HG03558 (cell line): ENCODE data around the gene MAGEA9.
"Not testable (repeated sequence)": the region's sequence is repeated elsewhere in the genome, so short reads cannot be mapped to it uniquely, and the experiment has no call there.

ENCODE experiments used
- ATAC-seq: cut with Tn5 transposase; IDR thresholded peaks from one replicate; pipeline ENCODE4 v1.9.1; 2021; ENCODE audit warnings: moderate number of reproducible peaks; ENCODE audit not compliant: unreplicated experiment; ENCODE audit errors: extremely low read depth

Gene MAGEA9

DNA sequence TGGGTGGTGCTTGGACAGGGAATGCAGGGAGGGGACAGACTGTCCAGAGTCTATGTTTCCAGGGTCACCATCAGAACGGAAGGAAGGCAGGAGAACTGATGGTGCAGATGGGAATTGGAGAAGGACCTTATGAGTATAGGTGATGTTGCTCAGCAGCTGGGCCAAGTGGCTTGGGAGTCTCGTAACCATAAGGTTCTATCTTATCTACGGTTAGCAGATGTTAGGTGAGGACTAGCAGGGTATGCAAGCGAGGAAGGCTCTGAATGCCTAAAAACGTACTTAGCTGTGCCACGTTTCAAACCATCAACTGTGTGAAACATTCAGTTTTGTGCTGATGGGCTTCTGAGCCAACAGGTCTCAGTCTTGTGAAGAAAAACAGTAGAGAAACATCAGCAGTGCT, 22.4 kb downstream of the MAGEA9 start:
- no peak for ATAC-seq

DNA sequence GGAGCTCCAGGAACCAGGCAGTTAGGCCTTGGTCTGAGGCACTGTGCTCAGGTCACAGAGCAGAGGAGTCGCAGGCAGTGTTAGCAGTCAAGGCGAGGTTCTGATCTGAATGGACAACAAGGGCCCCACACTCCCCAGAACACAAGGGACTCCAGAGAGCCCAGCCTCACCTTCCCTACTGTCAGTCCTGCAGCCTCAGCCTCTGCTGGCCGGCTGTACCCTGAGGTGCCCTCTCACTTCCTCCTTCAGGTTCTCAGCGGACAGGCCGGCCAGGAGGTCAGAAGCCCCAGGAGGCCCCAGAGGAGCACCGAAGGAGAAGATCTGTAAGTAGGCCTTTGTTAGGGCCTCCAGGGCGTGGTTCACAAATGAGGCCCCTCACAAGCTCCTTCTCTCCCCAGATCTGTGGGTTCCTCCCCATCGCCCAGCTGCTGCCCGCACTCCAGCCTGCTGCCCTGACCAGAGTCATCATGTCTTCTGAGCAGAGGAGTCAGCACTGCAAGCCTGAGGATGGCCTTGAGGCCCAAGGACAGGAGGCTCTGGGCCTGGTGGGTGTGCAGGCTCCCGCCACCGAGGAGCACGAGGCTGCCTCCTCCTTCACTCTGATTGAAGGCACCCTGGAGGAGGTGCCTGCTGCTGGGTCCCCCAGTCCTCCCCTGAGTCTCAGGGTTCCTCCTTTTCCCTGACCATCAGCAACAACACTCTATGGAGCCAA, 26.2 kb downstream of the MAGEA9 start:
- ATAC-seq = no peak

DNA sequence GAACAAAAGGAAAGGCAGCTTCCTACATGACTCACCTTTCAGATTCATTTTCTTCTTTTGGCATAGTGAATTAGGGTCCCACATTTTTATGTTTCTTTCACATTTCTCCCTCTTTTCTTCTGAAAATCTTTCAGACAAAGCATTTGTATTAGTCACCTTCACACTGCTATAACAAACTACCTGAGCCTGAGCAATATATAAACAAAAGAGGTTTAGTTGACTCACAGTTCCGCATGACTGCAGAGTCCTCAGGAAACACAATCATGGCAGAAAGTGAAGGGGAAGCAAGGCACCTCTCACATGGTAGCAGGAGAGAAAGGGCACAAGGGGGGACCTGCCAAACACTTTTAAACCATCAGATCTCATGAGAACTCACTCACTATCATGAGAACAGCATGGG, 36.9 kb downstream of the MAGEA9 start:
- ATAC-seq = no peak

GRCh38 chrX:149819371-149819770, 37.6 kb downstream of the MAGEA9 start:
- ATAC-seq = no peak

GRCh38 chrX:149825424-149825823, 43.7 kb downstream of the MAGEA9 start:
- ATAC-seq = no peak

- ATAC-seq = no peak
These were observed 45.5 kb downstream of the MAGEA9 start for GRCh38 chrX:149827254-149827653.

GRCh38 chrX:149829751-149830191, 48.0 kb downstream of the MAGEA9 start:
- ATAC-seq = no peak

GRCh38 chrX:149830192-149830873, 48.6 kb downstream of the MAGEA9 start:
- ATAC-seq = no peak

DNA sequence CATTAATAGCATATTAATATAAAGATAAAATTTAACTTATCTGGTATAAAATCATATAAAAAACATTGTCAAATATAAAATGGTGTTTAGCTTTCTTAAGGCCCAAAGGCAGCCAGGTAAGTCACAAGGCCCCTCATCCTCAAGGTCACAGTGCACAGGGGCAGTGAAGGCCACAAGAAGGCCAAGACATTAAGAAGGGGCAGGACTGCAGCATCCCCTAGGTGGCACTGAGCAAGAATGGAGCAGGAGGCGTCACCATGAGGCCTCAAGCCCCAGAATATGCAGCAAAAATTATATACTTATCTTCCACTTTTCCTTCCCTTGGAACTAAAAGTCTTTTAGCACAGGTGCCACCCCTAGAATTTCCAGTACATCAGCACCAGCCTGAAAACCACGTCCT, 49.7 kb downstream of the MAGEA9 start:
- no peak for ATAC-seq

- ATAC-seq = not testable (repeated sequence)
These were observed 55.0 kb downstream of the MAGEA9 start for GRCh38 chrX:149836728-149837127.

DNA sequence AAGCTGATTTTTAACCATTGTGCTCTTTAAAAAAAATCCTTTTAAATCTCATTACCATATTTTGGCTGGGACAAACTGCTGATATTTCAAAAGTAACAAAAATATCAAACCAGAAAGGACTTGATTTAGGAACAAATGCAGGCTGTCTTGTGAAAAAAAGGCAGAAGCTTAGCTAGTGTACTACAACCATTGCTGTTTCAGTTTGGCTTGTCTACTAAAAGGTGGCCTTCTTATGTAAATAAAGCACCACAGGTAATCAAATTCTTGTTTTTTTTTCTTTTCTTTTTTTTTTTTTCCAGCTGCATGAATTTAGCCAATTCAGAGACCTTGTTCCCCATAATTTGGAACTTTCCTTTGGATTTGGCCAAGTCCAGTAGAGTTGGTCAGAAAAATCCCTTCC, 55.4 kb downstream of the MAGEA9 start:
- no peak for ATAC-seq
